ENCODE results near the gene RPLP2.

Gene RPLP2

GRCh38 chr11:792535-792821, 17.3 kb upstream of the RPLP2 start:
- no peak for ATAC-seq

GRCh38 chr11:792873-793272, 16.9 kb upstream of the RPLP2 start:
- no peak for ATAC-seq

GRCh38 chr11:793556-793955, 16.2 kb upstream of the RPLP2 start:
- ATAC-seq = no peak

- no peak for ATAC-seq
These were observed 15.6 kb upstream of the RPLP2 start for GRCh38 chr11:794013-794765.

GRCh38 chr11:794766-795633, 14.8 kb upstream of the RPLP2 start:
- no peak for ATAC-seq

- peak; percentile 81 to 82 for ATAC-seq
These were observed 13.9 kb upstream of the RPLP2 start for GRCh38 chr11:795634-796564.

- no peak for ATAC-seq
These were observed 13.0 kb upstream of the RPLP2 start for GRCh38 chr11:796565-797295.

- peak; percentile 46 to 55 for ATAC-seq
These were observed 12.3 kb upstream of the RPLP2 start for GRCh38 chr11:797296-798092.

GRCh38 chr11:798093-798713, 11.6 kb upstream of the RPLP2 start, which contains the start of gene SLC25A22:
Gene SLC25A22, minus strand, starts transcription at chr11:798281. Its CDS starts 3,275 bp downstream, at chr11:795006.
- peak; percentile 49 for ATAC-seq

GRCh38 chr11:799641-800316, 10.0 kb upstream of the RPLP2 start:
- no peak for ATAC-seq

- ATAC-seq = no peak
These were observed 9.3 kb upstream of the RPLP2 start for GRCh38 chr11:800473-800872.

GRCh38 chr11:801097-801780, 8.5 kb upstream of the RPLP2 start:
- ATAC-seq = no peak

- no peak for ATAC-seq
These were observed 7.6 kb upstream of the RPLP2 start for GRCh38 chr11:802018-802617.

GRCh38 chr11:802693-803466, 6.9 kb upstream of the RPLP2 start:
- no peak for ATAC-seq

GRCh38 chr11:803467-803742, 6.4 kb upstream of the RPLP2 start:
- no peak for ATAC-seq

GRCh38 chr11:803770-804598, 5.8 kb upstream of the RPLP2 start:
- ATAC-seq = no peak

- no peak for ATAC-seq
These were observed 5.2 kb upstream of the RPLP2 start for GRCh38 chr11:804599-804964.

Data from activated CD4-positive, CD25-positive, alpha-beta regulatory T cell treated with anti-CD3 and anti-CD28 coated beads, Interleukin-2, amount 50 U/mL, for 24 hours (primary cell).